ENCODE results near the gene MRPL55. TPM values are rescaled to one million over a fixed set of nuclear protein-coding genes. Genes with fewer than 3 reads are reported as not detected.

Gene MRPL55
- polyA plus RNA-seq, 1 donor (not counting 4 experiments of a cell fraction or from before 2014, with no cell fraction given): 28.4 TPM

DNA sequence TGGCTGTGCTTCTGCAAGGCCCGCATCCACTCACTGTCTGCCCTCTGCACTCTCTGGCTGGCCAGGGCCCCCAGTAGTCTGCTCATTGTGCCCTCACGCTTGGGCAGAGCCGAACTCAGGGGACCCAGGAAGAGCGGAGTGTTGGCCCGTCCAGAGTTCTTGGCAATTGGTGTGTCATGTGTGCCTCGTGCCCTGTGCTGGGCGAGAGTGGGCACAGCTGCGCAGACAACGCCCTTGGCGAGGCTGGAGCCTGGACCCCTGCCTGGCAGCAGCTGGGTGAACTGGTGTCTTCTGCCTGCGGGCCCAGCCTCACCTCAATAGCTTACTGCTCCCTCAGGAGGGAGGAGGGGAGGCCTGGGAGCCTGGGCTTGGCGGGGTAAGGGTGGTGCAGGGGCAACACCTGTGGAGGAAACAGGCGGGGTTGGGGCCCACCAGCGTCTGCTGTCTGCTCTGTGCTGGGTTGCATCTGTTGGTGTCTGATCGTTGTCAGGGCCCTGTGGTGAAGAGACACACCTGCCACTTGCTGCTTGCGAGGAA lies 33.1 kb upstream of the MRPL55 start:
- FAIRE-seq (no peak), DNase-seq (ENCODE audit: low read depth, low spot score) (no peak)
- Histone ChIP-seq H3K4me1 (ENCODE audit: control insufficient read depth, extremely low read depth, insufficient read depth, low read length) (peaks cover 35% of the 10 kb centered on the region), H3K4me2 (ENCODE audit: control insufficient read depth, extremely low read depth, insufficient read depth, low read depth, low read length) (peak overlapping the region; percentile 98), H3K79me2 (ENCODE audit: control insufficient read depth, insufficient read depth, low read length) (peaks cover 71% of the 10 kb centered on the region), H3K27ac (ENCODE audit: control insufficient read depth, insufficient read depth, low read length) (peak overlapping the region; percentile 82), H3K9me3 (ENCODE audit: control insufficient read depth, low read depth, low read length) (no peaks in the 10 kb centered on the region), H3K9ac (ENCODE audit: control insufficient read depth, extremely low read depth, insufficient read depth, low read length) (peak overlapping the region; percentile 86), H3K9me1 (ENCODE audit: control insufficient read depth, extremely low read depth, insufficient read depth, low read length) (peaks cover 2% of the 10 kb centered on the region), H2AFZ (ENCODE audit: control insufficient read depth, low read length) (no peak overlapping the region), H3K4me3 (ENCODE audit: control insufficient read depth in 2 of 3, extremely low read depth in 1 of 3, insufficient read depth in 2 of 3, low read depth in 1 of 3, low read length in 3 of 3) (peak overlapping the region; percentile 84 to 96 (median 89)), H3K36me3 (ENCODE audit: control insufficient read depth in 2 of 2, extremely low read depth in 1 of 2, insufficient read depth in 2 of 2, low read length in 2 of 2) (peaks cover 19 to 32% of the 10 kb centered on the region in 2 experiments), H4K20me1 (ENCODE audit: control insufficient read depth, extremely low read depth, insufficient read depth, low read length) (peaks cover 23% of the 10 kb centered on the region), H3K27me3 (ENCODE audit: control insufficient read depth, extremely low read depth, insufficient read depth, low read length) (no peaks in the 10 kb centered on the region)
- TF ChIP-seq, protein P1, sequence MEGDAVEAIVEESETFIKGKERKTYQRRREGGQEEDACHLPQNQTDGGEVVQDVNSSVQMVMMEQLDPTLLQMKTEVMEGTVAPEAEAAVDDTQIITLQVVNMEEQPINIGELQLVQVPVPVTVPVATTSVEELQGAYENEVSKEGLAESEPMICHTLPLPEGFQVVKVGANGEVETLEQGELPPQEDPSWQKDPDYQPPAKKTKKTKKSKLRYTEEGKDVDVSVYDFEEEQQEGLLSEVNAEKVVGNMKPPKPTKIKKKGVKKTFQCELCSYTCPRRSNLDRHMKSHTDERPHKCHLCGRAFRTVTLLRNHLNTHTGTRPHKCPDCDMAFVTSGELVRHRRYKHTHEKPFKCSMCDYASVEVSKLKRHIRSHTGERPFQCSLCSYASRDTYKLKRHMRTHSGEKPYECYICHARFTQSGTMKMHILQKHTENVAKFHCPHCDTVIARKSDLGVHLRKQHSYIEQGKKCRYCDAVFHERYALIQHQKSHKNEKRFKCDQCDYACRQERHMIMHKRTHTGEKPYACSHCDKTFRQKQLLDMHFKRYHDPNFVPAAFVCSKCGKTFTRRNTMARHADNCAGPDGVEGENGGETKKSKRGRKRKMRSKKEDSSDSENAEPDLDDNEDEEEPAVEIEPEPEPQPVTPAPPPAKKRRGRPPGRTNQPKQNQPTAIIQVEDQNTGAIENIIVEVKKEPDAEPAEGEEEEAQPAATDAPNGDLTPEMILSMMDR (optimal IDR thresholded peaks at IDR 0.05 in 1 of 3, IDR thresholded peaks at IDR 0.05 in 1 of 3, conservative IDR thresholded peaks at IDR 0.05 in 1 of 3; ENCODE audit: extremely low read depth in 1 of 3, insufficient read depth in 2 of 3, low read length in 3 of 3): no peak
- no peak for TF ChIP-seq EZH2 (IDR thresholded peaks at IDR 0.05; ENCODE audit: low read length)
- dilution Hi-C loops (cut with MboI; ENCODE audit: extremely low pct_ligation_motif_present, low sequenced_read_pairs): no loop called here

DNA sequence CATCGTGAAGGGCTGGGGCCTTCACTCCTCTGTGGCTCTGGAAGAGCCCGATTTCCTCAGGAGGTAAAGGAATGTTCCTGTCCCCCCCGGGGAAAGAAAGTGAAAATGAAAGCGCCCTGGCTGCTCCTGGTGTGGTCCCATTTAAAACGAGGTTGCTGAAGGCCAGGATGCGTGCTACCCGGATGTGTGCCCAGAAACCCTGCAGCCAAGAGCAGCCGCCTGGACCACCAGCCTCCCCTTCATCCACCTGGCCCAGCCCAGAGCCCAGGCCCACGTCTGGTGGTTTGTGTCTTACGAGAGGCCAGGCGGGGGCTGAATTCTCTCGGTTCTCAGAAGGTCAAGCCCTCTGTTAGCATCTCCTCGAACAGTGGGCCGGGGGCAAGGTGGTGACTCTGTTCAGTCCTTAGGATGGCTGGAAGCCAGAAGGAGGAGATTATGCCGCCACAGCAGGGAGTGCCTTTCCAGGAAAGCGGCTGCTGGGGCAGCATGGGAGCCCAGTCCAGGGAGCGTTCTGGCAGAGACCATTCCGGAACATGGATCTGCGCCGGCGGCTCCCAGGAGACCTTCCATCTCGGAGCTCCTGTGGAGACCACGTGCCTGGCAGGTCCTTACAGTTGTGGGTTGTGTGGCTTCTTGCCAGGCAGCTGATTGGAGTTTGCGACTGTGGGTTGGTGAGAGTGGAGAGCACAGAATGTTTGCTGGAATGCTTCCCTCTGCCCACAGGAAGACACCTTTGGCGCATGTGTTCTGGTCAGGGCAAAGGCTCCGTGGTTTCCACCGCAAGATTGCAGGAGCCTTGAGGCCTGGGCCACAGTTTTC lies 32.3 kb upstream of the MRPL55 start:
- H3K4me2 ChIP-seq (ENCODE audit: control insufficient read depth, extremely low read depth, insufficient read depth, low read depth, low read length): peak overlapping the region; percentile 98
- peak overlapping the region; percentile 84 to 96 (median 89) for H3K4me3 ChIP-seq (ENCODE audit: control insufficient read depth in 2 of 3, extremely low read depth in 1 of 3, insufficient read depth in 2 of 3, low read depth in 1 of 3, low read length in 3 of 3)
- peaks cover 23% of the 10 kb centered on the region for H4K20me1 ChIP-seq (ENCODE audit: control insufficient read depth, extremely low read depth, insufficient read depth, low read length)
- H2AFZ ChIP-seq (ENCODE audit: control insufficient read depth, low read length): no peak overlapping the region
- H3K27me3 ChIP-seq (ENCODE audit: control insufficient read depth, extremely low read depth, insufficient read depth, low read length): no peaks in the 10 kb centered on the region
- peak overlapping the region; percentile 86 for H3K9ac ChIP-seq (ENCODE audit: control insufficient read depth, extremely low read depth, insufficient read depth, low read length)
- peaks cover 17 to 26% of the 10 kb centered on the region in 2 experiments for H3K36me3 ChIP-seq (ENCODE audit: control insufficient read depth in 2 of 2, extremely low read depth in 1 of 2, insufficient read depth in 2 of 2, low read length in 2 of 2)
- DNase-seq (ENCODE audit: low read depth, low spot score): no peak
- H3K9me1 ChIP-seq (ENCODE audit: control insufficient read depth, extremely low read depth, insufficient read depth, low read length): peaks cover 2% of the 10 kb centered on the region
- TF ChIP-seq, protein P1 (optimal IDR thresholded peaks at IDR 0.05 in 1 of 3, IDR thresholded peaks at IDR 0.05 in 1 of 3, conservative IDR thresholded peaks at IDR 0.05 in 1 of 3; ENCODE audit: extremely low read depth in 1 of 3, insufficient read depth in 2 of 3, low read length in 3 of 3): no peak
- TF ChIP-seq EZH2 (IDR thresholded peaks at IDR 0.05; ENCODE audit: low read length): no peak
- dilution Hi-C loops (cut with MboI; ENCODE audit: extremely low pct_ligation_motif_present, low sequenced_read_pairs): no loop called here
- H3K4me1 ChIP-seq (ENCODE audit: control insufficient read depth, extremely low read depth, insufficient read depth, low read length): peaks cover 35% of the 10 kb centered on the region
- FAIRE-seq: peak; percentile 87
- H3K27ac ChIP-seq (ENCODE audit: control insufficient read depth, insufficient read depth, low read length): peak overlapping the region; percentile 82
- peaks cover 63% of the 10 kb centered on the region for H3K79me2 ChIP-seq (ENCODE audit: control insufficient read depth, insufficient read depth, low read length)
- H3K9me3 ChIP-seq (ENCODE audit: control insufficient read depth, low read depth, low read length): no peaks in the 10 kb centered on the region

Data from keratinocyte (primary cell).